Spinal cord (tissue), 10 donors: Measurements from ENCODE around the gene FOXO1. TPM values are rescaled to one million over a fixed set of nuclear protein-coding genes. Genes with fewer than 3 reads are reported as not detected.

Experiments used
- DNase-seq, 6 donors: peaks; one replicate each; pipeline versions ENCODE4 v3.0.0 to v3.0.0-alpha.2; 2013 to 2015; ENCODE audit warnings: low spot score in 6 of 6, low read depth in 4 of 6
- H3K27ac ChIP-seq: one replicate; pipeline ENCODE4 v1.5.1; 2013; ENCODE audit warnings: low read depth, low read length, control low read depth
- H3K27me3 ChIP-seq: one replicate; pipeline ENCODE4 v1.6.1; 2013; ENCODE audit warnings: low read length; ENCODE audit not compliant: control insufficient read depth, insufficient read depth
- H3K36me3 ChIP-seq: one replicate; pipeline ENCODE4 v1.6.1; 2013; ENCODE audit warnings: low read length; ENCODE audit not compliant: control insufficient read depth, insufficient read depth
- H3K4me1 ChIP-seq: one replicate; pipeline ENCODE4 v1.6.1; 2013; ENCODE audit warnings: low read length; ENCODE audit not compliant: control insufficient read depth, insufficient read depth
- H3K4me3 ChIP-seq: one replicate; pipeline ENCODE4 v1.5.1; 2013; ENCODE audit warnings: low read depth, low read length, control low read depth
- H3K9me3 ChIP-seq: one replicate; pipeline ENCODE4 v1.6.1; 2013; ENCODE audit warnings: low read length; ENCODE audit not compliant: control insufficient read depth, insufficient read depth
- WGBS: methylation state at CpG from one replicate; pipeline ENCODE4 v1.1.5; 2013; ENCODE audit warnings: missing lambda C conversion rate; ENCODE audit not compliant: insufficient coverage; 5-methylcytosine and 5-hydroxymethylcytosine counted together
- polyA plus RNA-seq, 2 donors: library from polyadenylated mRNA; unstranded; fragments of 120-200 nt; gene quantifications; one replicate each; pipeline ENCODE4 v1.2.1, GENCODE V29; 2013; ENCODE audit not compliant: insufficient read length in 2 of 2
- total RNA-seq, 2 donors: library from RNA; depleted of rRNA in 1 of 2; stranded (reverse); fragments of 120-200 nt in 1 of 2; fragments of >200 nt in 1 of 2; gene quantifications; one replicate each; pipeline versions ENCODE4 v1.2.3 to v1.2.4, GENCODE V29; 2013 to 2014
- donor health status: healthy.

The FOXO1 gene
- total and polyA plus RNA-seq, 4 donors, result 10.8 to 39.1 (median 19.6) TPM

GRCh38 chr13:40509876-40510275, 156.6 kb downstream of the FOXO1 start:
- Histone ChIP-seq H3K4me1 (no peaks in the 10 kb centered on the region), H3K27ac (no peak overlapping the region), H3K9me3 (no peaks in the 10 kb centered on the region), H3K27me3 (no peaks in the 10 kb centered on the region), H3K36me3 (no peaks in the 10 kb centered on the region), H3K4me3 (no peak overlapping the region)
- WGBS, result no CpG with 5 or more reads among the region's 2 CpGs
- no peak for DNase-seq

DNA sequence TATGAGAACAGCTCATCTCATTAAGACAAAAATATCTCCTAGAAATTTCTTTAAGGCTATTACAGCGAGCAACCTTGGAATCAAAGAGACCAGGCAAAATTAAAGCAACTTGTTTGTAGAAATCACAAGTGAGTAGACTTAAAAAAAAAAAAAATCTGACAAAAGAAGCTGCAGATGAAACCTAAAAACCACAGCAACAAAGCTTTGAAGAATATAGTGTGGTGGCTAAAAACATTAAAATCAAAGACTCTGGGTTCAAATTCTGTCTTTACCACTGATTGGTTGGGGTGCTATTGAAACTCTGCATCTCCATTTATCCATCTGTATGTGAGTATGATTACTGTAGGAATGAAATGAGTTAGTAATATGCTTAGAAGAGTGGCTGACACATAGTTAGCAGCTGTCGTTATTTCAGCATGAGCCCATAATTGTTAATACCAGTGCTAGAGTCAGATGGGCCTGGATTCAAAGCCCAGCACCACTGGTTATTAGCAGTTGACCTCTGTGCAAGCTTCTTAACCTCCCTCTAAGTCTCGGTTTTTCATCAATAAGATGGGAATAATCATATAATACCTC, 157.6 kb downstream of the FOXO1 start:
- Histone ChIP-seq H3K27ac (peak overlapping the region; percentile 45), H3K4me1 (no peaks in the 10 kb centered on the region), H3K36me3 (no peaks in the 10 kb centered on the region), H3K9me3 (no peaks in the 10 kb centered on the region), H3K27me3 (no peaks in the 10 kb centered on the region), H3K4me3 (no peak overlapping the region)
- WGBS, result 83% methylated on average over 1 of the region's 3 CpGs
- no peak for DNase-seq

DNA sequence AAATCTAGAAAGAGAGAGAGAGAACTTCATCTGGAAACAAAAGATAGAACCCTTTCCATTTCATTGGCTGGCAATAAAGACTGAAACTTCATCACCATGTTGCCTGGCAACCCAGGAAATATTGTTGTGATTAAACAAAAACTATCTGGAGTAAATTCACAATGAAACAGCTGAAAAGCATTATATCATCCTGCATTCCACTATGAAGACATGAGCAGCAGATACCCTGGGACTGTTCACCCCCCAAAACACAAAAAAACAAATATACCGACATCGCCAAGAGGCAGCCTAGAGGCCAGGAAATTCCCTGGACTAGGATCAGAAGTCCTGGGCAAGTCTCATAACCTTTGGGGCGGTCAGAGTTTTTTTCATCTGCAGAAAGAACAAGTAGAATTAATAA, 158.3 kb downstream of the FOXO1 start:
- Histone ChIP-seq H3K27ac (peak overlapping the region; percentile 45), H3K9me3 (no peaks in the 10 kb centered on the region), H3K36me3 (no peaks in the 10 kb centered on the region), H3K27me3 (no peaks in the 10 kb centered on the region), H3K4me3 (no peak overlapping the region), H3K4me1 (no peaks in the 10 kb centered on the region)
- peak in 4 of 6 donors; percentile 29 to 81 (median 44) for DNase-seq
- WGBS, result 56% methylated on average over 3 of the region's 3 CpGs

GRCh38 chr13:40506592-40507446, 159.6 kb downstream of the FOXO1 start:
- no peak overlapping the region for H3K4me3 ChIP-seq
- no peak overlapping the region for H3K27ac ChIP-seq
- no peaks in the 10 kb centered on the region for H3K36me3 ChIP-seq
- WGBS, result 98% methylated on average over 9 of the region's 11 CpGs
- no peaks in the 10 kb centered on the region for H3K9me3 ChIP-seq
- H3K27me3 ChIP-seq, result no peaks in the 10 kb centered on the region
- H3K4me1 ChIP-seq, result no peaks in the 10 kb centered on the region
- no peak for DNase-seq

Other genes starting within 250 kb of the FOXO1 start
- gene MRPS31, start 104.5 kb upstream of the FOXO1 start, total RNA-seq, result 10 to 100 TPM; 24.2 to 28.7 TPM
- 10 to 100 TPM; 38.0 to 38.3 TPM for gene MRPS31, start 104.5 kb upstream of the FOXO1 start, polyA plus RNA-seq
- gene SLC25A15, start 123.0 kb upstream of the FOXO1 start, total RNA-seq, result 10 to 100 TPM; 16.0 to 17.8 TPM
- gene SLC25A15, start 123.0 kb upstream of the FOXO1 start, polyA plus RNA-seq, result 10 to 100 TPM; 18.0 to 18.1 TPM